K562 (cell line): ENCODE data around the gene BCL2A1.

Experiments
- CBFA2T2 ChIP-seq: fragments of 450-650 bp; conservative IDR thresholded peaks from 2 replicates; pipeline ENCODE4 v1.6.1; 2017; ENCODE audit warnings: mild to moderate bottlenecking
- EZH2 ChIP-seq: IDR thresholded peaks from 2 replicates; pipeline ENCODE4 v1.6.1; 2012; ENCODE audit warnings: low read depth, mild to moderate bottlenecking, inconsistent platforms, low read length, borderline replicate concordance
- GATA2 ChIP-seq: sonication (generic); formaldehyde crosslinking; IDR thresholded peaks from 2 replicates; pipeline ENCODE4 v1.4.0; 2020; ENCODE audit warnings: mild to moderate bottlenecking, missing genetic modification reagents
- HDAC2 ChIP-seq: fragments of 450-650 bp; IDR thresholded peaks from 2 replicates; pipeline ENCODE4 v1.6.1; 2016; ENCODE audit warnings: mild to moderate bottlenecking
- JUNB ChIP-seq: fragments of 450-650 bp; formaldehyde crosslinking; conservative IDR thresholded peaks from 2 replicates; pipeline ENCODE4 v1.4.0; 2020; ENCODE audit warnings: mild to moderate bottlenecking
- NCOA2 ChIP-seq, 2 experiments: fragments of 450-650 bp; IDR thresholded peaks; 2 replicates each; pipeline ENCODE4 v1.6.1; 2018; ENCODE audit warnings: mild to moderate bottlenecking in 2 of 2, moderate library complexity in 1 of 2; ENCODE audit not compliant: partially characterized antibody in 2 of 2
- NFE2L1 ChIP-seq: fragments of 450-650 bp; IDR thresholded peaks from 2 replicates; pipeline ENCODE4 v1.6.1; 2016; ENCODE audit warnings: missing genetic modification characterization, low read depth, mild to moderate bottlenecking, missing compliant biosample characterization, moderate library complexity, borderline replicate concordance
- SMAD4 ChIP-seq: fragments of 250-450 bp; sonication (Bioruptor Pico); conservative IDR thresholded peaks from 2 replicates; pipeline ENCODE4 v1.8.0; 2021; ENCODE audit warnings: inconsistent platforms, mild to moderate bottlenecking, moderate library complexity
- SMC3 ChIP-seq: conservative IDR thresholded peaks from 2 replicates; pipeline ENCODE4 v1.6.1; 2011; ENCODE audit warnings: low read depth, low read length, improper control_type of control experiment; ENCODE audit not compliant: insufficient read depth
- ZNF589 ChIP-seq: fragments of 200-800 bp; sonication (Bioruptor generic); IDR thresholded peaks from 2 replicates; pipeline ENCODE4 v1.6.1; 2016; ENCODE audit warnings: low read depth, missing genetic modification characterization, missing compliant biosample characterization
- TF ChIP-seq, protein P1 (sequence below), 3 experiments: IDR thresholded peaks in 2 of 3; conservative IDR thresholded peaks in 1 of 3; 2 replicates each; pipeline ENCODE4 v1.5.1; 2011 to 2012; ENCODE audit warnings: low read length in 3 of 3, mild to moderate bottlenecking in 3 of 3, control low read depth in 2 of 3, improper control_type of control experiment in 1 of 3, inconsistent platforms in 1 of 3, low read depth in 1 of 3, mixed read lengths in 1 of 3, moderate library complexity in 1 of 3; ENCODE audit not compliant: insufficient read depth in 2 of 3

DNA sequence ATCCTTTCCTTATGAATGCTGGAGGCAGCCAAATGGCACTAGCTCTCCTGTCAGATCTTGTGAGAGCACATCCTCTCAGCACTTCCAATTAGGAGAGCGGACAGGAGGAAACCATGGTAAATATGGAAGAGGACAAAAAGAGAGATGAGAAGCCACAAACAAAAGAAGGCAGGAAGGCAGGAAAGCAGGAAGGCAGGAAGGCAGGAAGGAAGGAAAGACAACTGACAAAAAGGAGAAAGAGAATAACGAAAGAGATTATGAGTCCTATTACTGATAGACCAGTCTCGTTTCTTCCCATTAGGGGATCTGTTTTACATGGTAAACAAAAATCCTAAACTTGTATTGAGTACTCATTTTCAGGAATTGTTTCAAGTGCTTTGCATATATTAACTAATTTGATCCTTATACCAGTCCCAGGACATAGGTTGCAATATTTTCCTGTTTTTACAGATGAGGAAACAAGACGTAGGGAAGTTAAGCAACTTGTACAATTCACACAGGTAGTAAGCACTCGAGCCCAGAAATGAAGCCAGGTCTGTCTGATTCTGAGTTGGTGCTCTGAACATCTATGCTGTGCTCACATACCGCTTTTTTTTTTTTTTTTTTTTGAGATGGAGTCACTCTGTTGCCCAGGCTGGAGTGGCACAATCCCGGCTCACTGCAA is 4.2 kb downstream of the BCL2A1 start:
- TF ChIP-seq NCOA2 (IDR thresholded peaks at IDR 0.05; ENCODE audit: partially characterized antibody in 2 of 2), result no peak
- TF ChIP-seq SMAD4 (CRISPR knock-in tag), result no peak
- no peak for TF ChIP-seq SMC3
- TF ChIP-seq ZNF589 (CRISPR knock-in tag), result no peak
- TF ChIP-seq, protein P1, sequence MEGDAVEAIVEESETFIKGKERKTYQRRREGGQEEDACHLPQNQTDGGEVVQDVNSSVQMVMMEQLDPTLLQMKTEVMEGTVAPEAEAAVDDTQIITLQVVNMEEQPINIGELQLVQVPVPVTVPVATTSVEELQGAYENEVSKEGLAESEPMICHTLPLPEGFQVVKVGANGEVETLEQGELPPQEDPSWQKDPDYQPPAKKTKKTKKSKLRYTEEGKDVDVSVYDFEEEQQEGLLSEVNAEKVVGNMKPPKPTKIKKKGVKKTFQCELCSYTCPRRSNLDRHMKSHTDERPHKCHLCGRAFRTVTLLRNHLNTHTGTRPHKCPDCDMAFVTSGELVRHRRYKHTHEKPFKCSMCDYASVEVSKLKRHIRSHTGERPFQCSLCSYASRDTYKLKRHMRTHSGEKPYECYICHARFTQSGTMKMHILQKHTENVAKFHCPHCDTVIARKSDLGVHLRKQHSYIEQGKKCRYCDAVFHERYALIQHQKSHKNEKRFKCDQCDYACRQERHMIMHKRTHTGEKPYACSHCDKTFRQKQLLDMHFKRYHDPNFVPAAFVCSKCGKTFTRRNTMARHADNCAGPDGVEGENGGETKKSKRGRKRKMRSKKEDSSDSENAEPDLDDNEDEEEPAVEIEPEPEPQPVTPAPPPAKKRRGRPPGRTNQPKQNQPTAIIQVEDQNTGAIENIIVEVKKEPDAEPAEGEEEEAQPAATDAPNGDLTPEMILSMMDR (IDR thresholded peaks at IDR 0.05 in 2 of 3, conservative IDR thresholded peaks at IDR 0.05 in 1 of 3; ENCODE audit: insufficient read depth in 2 of 3, low read depth in 1 of 3, low read length in 3 of 3), result no peak
- no peak for TF ChIP-seq HDAC2
- TF ChIP-seq NFE2L1 (tag), result no peak
- no peak for TF ChIP-seq JUNB (CRISPR knock-in tag)
- TF ChIP-seq EZH2, result no peak
- no peak for TF ChIP-seq GATA2 (CRISPR knock-in tag)
- no peak for TF ChIP-seq CBFA2T2
